Epithelial cell of prostate (primary cell): Measurements from ENCODE around the gene TBC1D8.

Source experiments
- DNase-seq: peaks from one replicate; pipeline ENCODE4 v3.0.0-alpha.2; 2011; ENCODE audit warnings: low read depth, low spot score
- H3K27ac ChIP-seq: fragments of 450-650 bp; 2 replicates; pipeline ENCODE4 v1.5.1; 2017; ENCODE audit warnings: mild to moderate bottlenecking

TBC1D8 gene

GRCh38 chr2:100988630-100989417 lies 162.4 kb downstream of the TBC1D8 start:
- no peak overlapping the region for H3K27ac ChIP-seq
- no peak for DNase-seq

GRCh38 chr2:100987974-100988373 lies 163.2 kb downstream of the TBC1D8 start:
- H3K27ac ChIP-seq, result no peak overlapping the region
- DNase-seq, result no peak

- H3K27ac ChIP-seq, result no peak overlapping the region
- DNase-seq, result no peak
Measured at GRCh38 chr2:100987536-100987935, 163.6 kb downstream of the TBC1D8 start.

- DNase-seq, result no peak
- H3K27ac ChIP-seq, result no peak overlapping the region
Measured at GRCh38 chr2:100986157-100986556, 165.0 kb downstream of the TBC1D8 start.

GRCh38 chr2:100984892-100985307 lies 166.3 kb downstream of the TBC1D8 start:
- no peak for DNase-seq
- no peak overlapping the region for H3K27ac ChIP-seq

GRCh38 chr2:100983684-100984310 lies 167.4 kb downstream of the TBC1D8 start:
- H3K27ac ChIP-seq, result no peak overlapping the region
- no peak for DNase-seq

- DNase-seq, result no peak
- no peak overlapping the region for H3K27ac ChIP-seq
Measured at GRCh38 chr2:100983201-100983600, 168.0 kb downstream of the TBC1D8 start.

GRCh38 chr2:100982431-100982861 lies 168.7 kb downstream of the TBC1D8 start:
- no peak overlapping the region for H3K27ac ChIP-seq
- DNase-seq, result no peak

- H3K27ac ChIP-seq, result no peak overlapping the region
- no peak for DNase-seq
Measured at GRCh38 chr2:100981011-100981410, 170.2 kb downstream of the TBC1D8 start.

- no peak for DNase-seq
- H3K27ac ChIP-seq, result no peak overlapping the region
Measured at GRCh38 chr2:100980046-100980445, 171.1 kb downstream of the TBC1D8 start.

- no peak for DNase-seq
- no peak overlapping the region for H3K27ac ChIP-seq
Measured at GRCh38 chr2:100978582-100979191, 172.5 kb downstream of the TBC1D8 start.

GRCh38 chr2:100977511-100977910 lies 173.7 kb downstream of the TBC1D8 start:
- DNase-seq, result no peak
- no peak overlapping the region for H3K27ac ChIP-seq

GRCh38 chr2:100976645-100977391 lies 174.4 kb downstream of the TBC1D8 start:
- H3K27ac ChIP-seq, result no peak overlapping the region
- DNase-seq, result no peak

- H3K27ac ChIP-seq, result no peak overlapping the region
- DNase-seq, result no peak
Measured at GRCh38 chr2:100976061-100976460, 175.1 kb downstream of the TBC1D8 start.

- DNase-seq, result no peak
Measured at GRCh38 chr2:100975521-100975785, 175.7 kb downstream of the TBC1D8 start.

GRCh38 chr2:100974712-100975520 lies 176.3 kb downstream of the TBC1D8 start:
- DNase-seq, result no peak
- H3K27ac ChIP-seq, result no peak overlapping the region

More at GRCh38 chr2:100975521-100975785, 175.7 kb downstream of the TBC1D8 start:
- no peak overlapping the region for H3K27ac ChIP-seq

- no peak overlapping the region for H3K27ac ChIP-seq
- DNase-seq, result no peak
Measured at GRCh38 chr2:100972452-100972851, 178.7 kb downstream of the TBC1D8 start.

GRCh38 chr2:100971221-100971620 lies 180.0 kb downstream of the TBC1D8 start:
- H3K27ac ChIP-seq, result no peak overlapping the region
- no peak for DNase-seq

GRCh38 chr2:100969998-100970397 lies 181.2 kb downstream of the TBC1D8 start:
- DNase-seq, result no peak
- no peak overlapping the region for H3K27ac ChIP-seq
